SIG-M5 (cell line): ENCODE results near the gene CKLF.
"Not testable (repeated sequence)": the region's sequence is repeated elsewhere in the genome, so short reads cannot be mapped to it uniquely, and the experiment has no call there.

ENCODE experiments used
- DNase-seq: peaks from one replicate; lab custom pipeline; 2025; lab: John Stamatoyannopoulos, UW

CKLF gene

GRCh38 chr16:66542396-66542795 lies 10.0 kb upstream of the CKLF start:
- no peak for DNase-seq

GRCh38 chr16:66543541-66543940 lies 8.8 kb upstream of the CKLF start:
- DNase-seq = no peak

- DNase-seq = no peak
Measured at GRCh38 chr16:66544016-66544757, 8.2 kb upstream of the CKLF start.

- DNase-seq = no peak
Measured at GRCh38 chr16:66547101-66547989, 5.0 kb upstream of the CKLF start.

GRCh38 chr16:66548068-66548467 lies 4.3 kb upstream of the CKLF start:
- no peak for DNase-seq

GRCh38 chr16:66548868-66549267 lies 3.5 kb upstream of the CKLF start:
- no peak for DNase-seq

GRCh38 chr16:66549284-66550131 lies 2.9 kb upstream of the CKLF start, which contains the start of gene TK2:
Gene TK2, minus strand, starts transcription at chr16:66550122. Its CDS starts 61 bp downstream, at chr16:66550061.
- no peak for DNase-seq

GRCh38 chr16:66551348-66551759 lies 1.0 kb upstream of the CKLF start:
- DNase-seq = peak; percentile 32

- DNase-seq = no peak
Measured at GRCh38 chr16:66551788-66552285, 539 bp upstream of the CKLF start.

- no peak for DNase-seq
Measured at GRCh38 chr16:66553223-66553622, 847 bp downstream of the CKLF start.

- DNase-seq = no peak
Measured at GRCh38 chr16:66554021-66554420, 1.6 kb downstream of the CKLF start.

GRCh38 chr16:66554495-66554894 lies 2.1 kb downstream of the CKLF start:
- DNase-seq = no peak

GRCh38 chr16:66560107-66560506 lies 7.7 kb downstream of the CKLF start:
- no peak for DNase-seq

GRCh38 chr16:66561381-66562080 lies 9.2 kb downstream of the CKLF start:
- no peak for DNase-seq

GRCh38 chr16:66562409-66562808 lies 10.0 kb downstream of the CKLF start:
- DNase-seq = no peak

GRCh38 chr16:66562986-66563385 lies 10.6 kb downstream of the CKLF start:
- DNase-seq = no peak

- no peak for DNase-seq
Measured at GRCh38 chr16:66563574-66564334, 11.4 kb downstream of the CKLF start.

GRCh38 chr16:66566051-66566901 lies 13.9 kb downstream of the CKLF start, which contains the start of gene CMTM1:
Gene CMTM1, plus strand, starts transcription at chr16:66566439. Its CDS starts 75 bp downstream, at chr16:66566514.
- no peak for DNase-seq

- not testable (repeated sequence) for DNase-seq
Measured at GRCh38 chr16:66567270-66567669, 14.9 kb downstream of the CKLF start.
